Neural progenitor cell (in vitro differentiated cells): ENCODE measurements around the gene GPD2. TPM values are rescaled to one million over a fixed set of nuclear protein-coding genes. Genes with fewer than 3 reads are reported as not detected.

ENCODE experiments used
- DNase-seq: peaks from one replicate; pipeline ENCODE4 v3.0.0-alpha.2; 2016; ENCODE audit warnings: low spot score
- H2AFZ ChIP-seq: fragments of 200-600 bp; sonication (generic); replicated peaks from 2 replicates; pipeline ENCODE4 v1.6.1; 2016; ENCODE audit warnings: antibody characterized with exemption
- H3F3A ChIP-seq: fragments of 200-600 bp; sonication (generic); 2 replicates; pipeline ENCODE4 v1.6.1; 2016; ENCODE audit warnings: antibody characterized with exemption, low read depth
- H3K27ac ChIP-seq: fragments of 200-600 bp; sonication (generic); 2 replicates; pipeline ENCODE4 v1.5.1; 2016; ENCODE audit warnings: mild to moderate bottlenecking
- H3K27me3 ChIP-seq: fragments of 200-600 bp; sonication (generic); 2 replicates; pipeline ENCODE4 v1.6.1; 2016; ENCODE audit warnings: mild to moderate bottlenecking, moderate library complexity
- H3K36me3 ChIP-seq: fragments of 200-600 bp; sonication (generic); 2 replicates; pipeline ENCODE4 v1.5.1; 2016
- H3K4me1 ChIP-seq: fragments of 200-600 bp; sonication (generic); 2 replicates; pipeline ENCODE4 v1.6.1; 2016; ENCODE audit warnings: mixed run types
- H3K4me2 ChIP-seq: fragments of 200-600 bp; sonication (generic); 2 replicates; pipeline ENCODE4 v1.6.1; 2016
- H3K4me3 ChIP-seq: fragments of 200-600 bp; sonication (generic); 2 replicates; pipeline ENCODE4 v1.5.1; 2016
- H3K79me2 ChIP-seq: fragments of 200-600 bp; sonication (generic); 2 replicates; pipeline ENCODE4 v1.6.1; 2016; ENCODE audit warnings: low read depth
- H3K9ac ChIP-seq: fragments of 200-600 bp; sonication (generic); 2 replicates; pipeline ENCODE4 v1.6.1; 2016
- H3K9me3 ChIP-seq: fragments of 200-600 bp; sonication (generic); 2 replicates; pipeline ENCODE4 v1.5.1; 2016; ENCODE audit warnings: low read depth
- H4K20me1 ChIP-seq: fragments of 200-600 bp; sonication (generic); 2 replicates; pipeline ENCODE4 v1.6.1; 2016; ENCODE audit warnings: low read depth
- H3K27ac Mint-ChIP-seq: 3 replicates; pipeline ENCODE4 v1.8.0; 2021; ENCODE audit warnings: mixed read lengths
- H3K27me3 Mint-ChIP-seq: 2 replicates; pipeline ENCODE4 v1.8.0; 2022; ENCODE audit warnings: low read depth, mild to moderate bottlenecking, inconsistent platforms, moderate library complexity, mixed read lengths; ENCODE audit not compliant: insufficient read depth
- H3K36me3 Mint-ChIP-seq: 3 replicates; pipeline ENCODE4 v1.8.0; 2021; ENCODE audit warnings: mixed read lengths
- H3K4me1 Mint-ChIP-seq: 3 replicates; pipeline ENCODE4 v1.8.0; 2021; ENCODE audit warnings: mixed read lengths
- H3K4me3 Mint-ChIP-seq: 3 replicates; pipeline ENCODE4 v1.8.0; 2021; ENCODE audit warnings: mild to moderate bottlenecking, moderate library complexity, mixed read lengths
- H3K9me3 Mint-ChIP-seq: 3 replicates; pipeline ENCODE4 v1.8.0; 2020; ENCODE audit warnings: mixed read lengths
- EZH2 ChIP-seq: fragments of 200-600 bp; sonication (generic); IDR thresholded peaks from 2 replicates; pipeline ENCODE4 v1.6.1; 2017; ENCODE audit warnings: antibody characterized with exemption, mild to moderate bottlenecking, moderate library complexity
- EZH2phosphoT487 ChIP-seq: fragments of 200-600 bp; sonication (generic); IDR thresholded peaks from 2 replicates; pipeline ENCODE4 v1.6.1; 2017; ENCODE audit warnings: antibody characterized with exemption
- total RNA-seq: library from RNA; depleted of rRNA; stranded (reverse); fragments of >200 nt; gene quantifications from 2 replicates; pipeline ENCODE4 v1.2.3, GENCODE V29; 2015; ENCODE audit warnings: low replicate concordance
- TF ChIP-seq, protein P1 (sequence below): fragments of 200-600 bp; sonication (generic); IDR thresholded peaks from 2 replicates; pipeline ENCODE4 v1.5.1; 2017; ENCODE audit warnings: antibody characterized with exemption, mild to moderate bottlenecking

Gene GPD2
- total RNA-seq, 1 donor from 2014 or later, result 176 TPM

DNA sequence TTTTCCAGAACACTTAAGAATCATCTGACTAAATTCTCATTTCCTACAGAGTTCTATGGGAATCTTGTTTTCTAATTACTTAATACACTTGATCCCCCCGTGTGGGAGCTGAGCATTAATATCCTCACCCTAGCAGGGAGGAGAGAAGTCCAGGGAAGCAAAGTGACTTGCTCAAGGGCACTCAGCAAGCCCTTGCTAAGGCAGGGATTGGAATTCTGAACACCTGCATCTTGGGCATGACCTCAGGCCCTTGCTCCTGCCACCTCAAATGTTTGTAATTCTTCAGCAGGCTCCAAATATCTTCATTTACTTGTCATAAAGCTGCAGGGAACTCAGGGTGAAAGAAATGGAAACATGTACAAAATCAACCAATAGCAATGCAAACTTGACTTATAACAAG, 162.4 kb downstream of the GPD2 start:
- Mint-ChIP-seq H3K36me3 (no peaks in the 10 kb centered on the region), H3K27ac (no peak overlapping the region), H3K4me1 (peaks cover 8% of the 10 kb centered on the region), H3K4me3 (no peak overlapping the region), H3K27me3 (no peaks in the 10 kb centered on the region), H3K9me3 (no peaks in the 10 kb centered on the region)
- Histone ChIP-seq H3K36me3 (no peaks in the 10 kb centered on the region), H3K9ac (no peak overlapping the region), H3K4me2 (no peak overlapping the region), H3K4me1 (peaks cover 8% of the 10 kb centered on the region), H3F3A (peaks cover 2% of the 10 kb centered on the region), H3K27me3 (no peaks in the 10 kb centered on the region), H3K9me3 (no peaks in the 10 kb centered on the region), H3K79me2 (no peaks in the 10 kb centered on the region), H4K20me1 (no peaks in the 10 kb centered on the region), H3K27ac (no peak overlapping the region), H2AFZ (no peak overlapping the region), H3K4me3 (no peak overlapping the region)
- TF ChIP-seq, protein P1, sequence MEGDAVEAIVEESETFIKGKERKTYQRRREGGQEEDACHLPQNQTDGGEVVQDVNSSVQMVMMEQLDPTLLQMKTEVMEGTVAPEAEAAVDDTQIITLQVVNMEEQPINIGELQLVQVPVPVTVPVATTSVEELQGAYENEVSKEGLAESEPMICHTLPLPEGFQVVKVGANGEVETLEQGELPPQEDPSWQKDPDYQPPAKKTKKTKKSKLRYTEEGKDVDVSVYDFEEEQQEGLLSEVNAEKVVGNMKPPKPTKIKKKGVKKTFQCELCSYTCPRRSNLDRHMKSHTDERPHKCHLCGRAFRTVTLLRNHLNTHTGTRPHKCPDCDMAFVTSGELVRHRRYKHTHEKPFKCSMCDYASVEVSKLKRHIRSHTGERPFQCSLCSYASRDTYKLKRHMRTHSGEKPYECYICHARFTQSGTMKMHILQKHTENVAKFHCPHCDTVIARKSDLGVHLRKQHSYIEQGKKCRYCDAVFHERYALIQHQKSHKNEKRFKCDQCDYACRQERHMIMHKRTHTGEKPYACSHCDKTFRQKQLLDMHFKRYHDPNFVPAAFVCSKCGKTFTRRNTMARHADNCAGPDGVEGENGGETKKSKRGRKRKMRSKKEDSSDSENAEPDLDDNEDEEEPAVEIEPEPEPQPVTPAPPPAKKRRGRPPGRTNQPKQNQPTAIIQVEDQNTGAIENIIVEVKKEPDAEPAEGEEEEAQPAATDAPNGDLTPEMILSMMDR, result no peak
- TF ChIP-seq EZH2phosphoT487 (no peak), EZH2 (no peak)
- DNase-seq, result no peak

DNA sequence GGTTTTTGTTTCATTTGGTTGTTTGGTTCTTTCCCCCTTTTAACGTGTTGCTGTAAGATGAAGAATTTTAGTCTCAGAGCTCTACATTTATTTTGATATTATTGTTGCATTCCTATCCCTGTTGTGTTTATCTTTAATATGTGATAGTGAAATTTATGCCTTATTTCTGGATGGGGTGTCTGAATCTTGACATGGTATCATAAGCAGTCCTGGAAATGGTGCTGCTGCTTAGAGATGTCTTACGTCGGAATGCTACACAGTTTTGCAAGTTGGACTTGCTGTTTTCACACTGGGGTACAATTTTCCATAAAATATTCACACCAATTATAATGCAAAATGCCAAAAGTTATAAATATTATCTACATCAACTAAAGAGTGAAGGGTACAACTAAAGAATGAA, 164.0 kb downstream of the GPD2 start:
- H3K36me3 Mint-ChIP-seq, result no peaks in the 10 kb centered on the region
- DNase-seq, result no peak
- H3K9me3 ChIP-seq, result no peaks in the 10 kb centered on the region
- H3K4me1 Mint-ChIP-seq, result peaks cover 3% of the 10 kb centered on the region
- H3K4me3 ChIP-seq, result no peak overlapping the region
- H3K4me3 Mint-ChIP-seq, result no peak overlapping the region
- TF ChIP-seq EZH2 (no peak), EZH2phosphoT487 (no peak)
- TF ChIP-seq, protein P1, result no peak
- H4K20me1 ChIP-seq, result no peaks in the 10 kb centered on the region
- no peaks in the 10 kb centered on the region for H3K9me3 Mint-ChIP-seq
- no peak overlapping the region for H3K27ac ChIP-seq
- H3K27me3 ChIP-seq, result no peaks in the 10 kb centered on the region
- H3K27me3 Mint-ChIP-seq, result no peaks in the 10 kb centered on the region
- H3K4me1 ChIP-seq, result peaks cover 4% of the 10 kb centered on the region
- no peak overlapping the region for H3K4me2 ChIP-seq
- H3K9ac ChIP-seq, result no peak overlapping the region
- no peaks in the 10 kb centered on the region for H3F3A ChIP-seq
- no peaks in the 10 kb centered on the region for H3K36me3 ChIP-seq
- H3K27ac Mint-ChIP-seq, result no peak overlapping the region
- no peaks in the 10 kb centered on the region for H3K79me2 ChIP-seq
- no peak overlapping the region for H2AFZ ChIP-seq

DNA sequence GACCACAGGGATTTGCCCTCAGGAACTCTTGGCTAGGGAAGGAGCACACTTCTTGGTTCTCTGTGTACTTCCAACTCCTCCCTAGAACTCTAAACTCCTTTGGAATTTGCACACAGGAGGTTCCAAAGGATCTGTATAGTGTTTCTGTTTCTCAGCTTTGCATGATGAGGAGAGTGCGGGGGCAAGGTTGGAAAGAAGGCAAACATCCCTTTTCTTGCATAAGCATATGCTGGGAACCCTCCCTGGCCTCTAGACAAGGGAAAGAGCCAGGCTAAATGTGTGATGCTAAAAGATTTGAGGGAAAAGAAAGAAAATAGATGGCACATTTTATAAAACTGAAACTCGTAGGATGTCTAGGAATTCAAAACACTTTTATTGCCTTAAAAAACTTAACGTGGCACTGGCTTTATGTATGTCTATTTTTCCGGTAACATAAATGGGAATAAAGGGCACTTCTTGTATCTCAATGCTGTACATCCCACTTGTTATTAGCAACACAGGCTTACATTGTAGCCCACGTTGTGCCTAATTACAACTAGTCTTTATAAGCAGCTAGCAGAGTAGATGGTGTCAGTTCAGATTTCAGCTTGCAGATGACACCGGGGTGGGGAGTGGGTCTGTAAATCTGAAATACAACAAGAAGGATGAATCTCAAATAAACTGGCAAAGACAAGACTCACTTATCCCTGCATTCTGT, 165.8 kb downstream of the GPD2 start:
- H3K36me3 Mint-ChIP-seq, result no peaks in the 10 kb centered on the region
- no peak for DNase-seq
- H3K9me3 Mint-ChIP-seq, result no peaks in the 10 kb centered on the region
- Histone ChIP-seq H2AFZ (peak overlapping the region; percentile 45), H3K27ac (no peak overlapping the region), H3K27me3 (no peaks in the 10 kb centered on the region), H4K20me1 (no peaks in the 10 kb centered on the region), H3K4me2 (no peak overlapping the region), H3K36me3 (no peaks in the 10 kb centered on the region), H3K9me3 (no peaks in the 10 kb centered on the region), H3F3A (no peaks in the 10 kb centered on the region), H3K9ac (no peak overlapping the region), H3K4me3 (no peak overlapping the region), H3K79me2 (no peaks in the 10 kb centered on the region), H3K4me1 (peaks cover 7% of the 10 kb centered on the region)
- no peaks in the 10 kb centered on the region for H3K27me3 Mint-ChIP-seq
- H3K4me1 Mint-ChIP-seq, result peaks cover 3% of the 10 kb centered on the region
- no peak overlapping the region for H3K27ac Mint-ChIP-seq
- TF ChIP-seq EZH2phosphoT487 (no peak), EZH2 (no peak)
- TF ChIP-seq, protein P1, result no peak
- no peak overlapping the region for H3K4me3 Mint-ChIP-seq
